GM18505 (cell line): ENCODE results near the gene RNF113B.

Experiments
- ATAC-seq: cut with Tn5 transposase; IDR thresholded peaks from one replicate; pipeline ENCODE4 v1.9.1; 2021; ENCODE audit not compliant: unreplicated experiment
- POLR2A ChIP-seq: IDR thresholded peaks from 4 replicates; pipeline ENCODE4 v1.6.1; 2011; ENCODE audit warnings: borderline replicate concordance; ENCODE audit not compliant: insufficient read depth, insufficient read length; ENCODE audit errors: extremely low read depth

Gene RNF113B

DNA sequence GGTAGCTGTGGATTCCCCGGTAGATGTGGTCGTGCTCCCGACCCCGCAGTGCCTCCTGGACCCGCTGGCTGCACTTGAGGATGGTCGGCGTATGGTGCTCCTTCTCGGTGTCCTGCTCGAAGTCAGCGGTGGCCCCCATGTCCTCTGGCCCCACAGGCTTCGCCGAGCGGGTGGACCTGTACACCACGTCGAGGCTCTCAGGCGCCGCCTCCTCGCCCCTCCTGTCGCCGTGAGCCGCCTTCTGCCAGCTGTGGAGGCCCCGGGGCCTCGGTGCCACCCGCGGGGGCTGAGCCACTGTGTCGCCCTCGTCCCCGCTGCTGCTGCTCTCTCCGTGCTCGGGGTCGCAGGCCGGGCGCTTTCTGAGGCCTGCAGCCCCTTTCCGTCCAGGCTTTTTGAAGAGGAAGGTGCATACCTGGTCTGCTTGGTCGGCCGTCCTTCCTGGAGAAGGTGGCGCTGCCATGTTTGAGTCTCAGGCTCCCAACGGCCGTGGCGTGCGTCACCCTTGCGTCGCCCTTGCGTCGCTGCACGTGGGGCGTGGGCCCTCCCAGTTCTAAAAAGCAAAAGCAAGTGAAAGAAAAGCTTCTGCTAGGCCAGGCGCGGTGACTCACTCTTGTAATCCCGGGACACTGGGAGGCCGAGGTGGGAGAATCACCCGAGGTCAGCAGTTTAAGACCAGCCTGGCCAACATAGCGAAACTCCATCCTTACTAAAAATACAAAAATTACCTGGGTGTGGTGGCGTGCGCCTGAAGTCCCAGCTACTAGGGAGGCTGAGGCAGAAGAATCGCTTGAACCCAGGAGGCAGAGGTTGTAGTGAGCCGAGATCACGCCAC is at the start of gene RNF113B:
Gene RNF113B (minus strand): TSS at position 493 of the 832 bp plus-strand sequence. CDS start 33 bp downstream, at position 460.
- no peak for TF ChIP-seq POLR2A
- ATAC-seq: no peak

GRCh38 chr13:98226496-98226895 is 49.4 kb upstream of the RNF113B start:
- no peak for TF ChIP-seq POLR2A
- ATAC-seq: no peak

DNA sequence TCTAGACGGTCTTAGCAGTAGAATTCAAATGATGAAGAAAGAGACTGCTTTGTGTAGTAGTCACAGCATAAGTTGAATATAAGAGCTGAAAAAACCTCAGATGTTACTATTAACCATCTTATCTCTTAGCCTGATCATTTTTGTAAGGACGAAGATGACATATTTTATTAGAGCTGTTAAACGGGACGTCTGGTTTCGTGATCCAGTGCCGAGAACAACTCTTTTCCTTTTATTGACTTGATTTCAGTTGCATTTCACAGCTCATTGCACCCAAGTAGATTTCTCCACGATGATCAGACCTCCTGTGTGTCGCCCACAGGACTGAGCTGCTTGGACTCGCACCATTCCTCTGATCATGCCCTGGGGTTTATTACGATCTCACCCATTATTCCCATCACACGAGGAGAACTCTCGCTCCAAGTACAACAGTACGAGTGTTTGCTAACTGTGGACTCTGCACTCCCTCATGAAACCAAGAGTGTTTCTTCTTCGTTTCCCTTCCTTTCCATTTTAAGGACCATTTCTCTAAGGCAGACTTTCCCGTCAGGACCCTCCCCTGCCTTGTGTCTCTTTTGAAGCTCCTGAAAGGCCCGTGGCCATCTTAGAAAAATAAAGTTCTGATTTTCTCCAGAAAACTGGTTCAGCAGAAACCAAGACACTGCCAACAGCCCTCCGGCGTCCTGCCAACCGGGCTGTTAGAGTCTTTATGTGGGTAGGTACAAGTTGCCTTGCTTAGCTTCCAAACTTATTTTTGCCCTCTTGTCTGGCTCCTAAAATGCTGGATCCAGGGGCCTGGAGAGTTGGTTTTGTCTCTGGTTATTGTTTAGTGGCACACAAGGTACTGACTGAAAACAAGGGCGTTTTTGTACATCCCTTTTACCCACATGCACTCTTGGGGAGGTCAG is 48.2 kb upstream of the RNF113B start:
- TF ChIP-seq POLR2A: no peak
- ATAC-seq: no peak

DNA sequence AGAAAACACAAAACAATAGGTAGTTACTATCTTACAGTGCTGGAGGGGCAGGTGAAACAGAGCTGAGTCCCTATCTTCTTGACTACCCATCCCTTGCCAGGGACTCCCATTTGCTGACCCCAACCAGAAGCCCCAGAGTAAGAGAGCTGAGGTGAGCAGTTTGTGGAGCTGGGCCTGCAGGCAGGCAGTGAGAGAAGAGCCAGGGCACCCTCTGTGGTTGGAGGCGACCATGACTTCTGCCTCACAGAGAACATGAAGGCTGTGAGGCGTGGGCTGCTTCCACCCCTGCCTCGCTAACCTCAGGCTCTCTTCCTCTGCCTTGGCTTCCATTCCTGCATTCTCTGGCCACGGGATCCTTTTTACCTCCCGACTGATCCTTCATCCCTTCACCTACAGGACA is 47.5 kb upstream of the RNF113B start:
- no peak for ATAC-seq
- no peak for TF ChIP-seq POLR2A

DNA sequence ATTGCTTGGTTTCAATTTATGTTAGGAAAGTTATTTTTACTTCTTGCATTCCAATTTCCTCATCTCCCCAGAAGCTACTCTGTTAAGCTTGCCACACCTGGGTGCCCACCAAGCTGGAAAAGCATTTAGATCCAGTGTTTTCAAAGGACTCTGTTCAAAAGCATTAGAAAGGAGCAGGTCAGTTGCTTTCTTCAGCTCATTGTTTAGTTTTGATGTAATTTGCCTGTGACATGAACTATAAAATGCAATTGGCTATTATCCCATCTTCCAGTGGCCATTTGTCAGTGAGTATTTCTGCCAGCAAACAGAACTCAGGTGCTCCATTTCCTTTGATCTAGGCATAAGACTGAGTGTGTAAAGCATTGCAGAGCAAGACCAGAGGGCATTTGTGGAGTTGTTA is 46.7 kb upstream of the RNF113B start:
- no peak for ATAC-seq
- TF ChIP-seq POLR2A: no peak

- no peak for TF ChIP-seq POLR2A
- no peak for ATAC-seq
Measured at GRCh38 chr13:98222816-98223215, 45.7 kb upstream of the RNF113B start.

DNA sequence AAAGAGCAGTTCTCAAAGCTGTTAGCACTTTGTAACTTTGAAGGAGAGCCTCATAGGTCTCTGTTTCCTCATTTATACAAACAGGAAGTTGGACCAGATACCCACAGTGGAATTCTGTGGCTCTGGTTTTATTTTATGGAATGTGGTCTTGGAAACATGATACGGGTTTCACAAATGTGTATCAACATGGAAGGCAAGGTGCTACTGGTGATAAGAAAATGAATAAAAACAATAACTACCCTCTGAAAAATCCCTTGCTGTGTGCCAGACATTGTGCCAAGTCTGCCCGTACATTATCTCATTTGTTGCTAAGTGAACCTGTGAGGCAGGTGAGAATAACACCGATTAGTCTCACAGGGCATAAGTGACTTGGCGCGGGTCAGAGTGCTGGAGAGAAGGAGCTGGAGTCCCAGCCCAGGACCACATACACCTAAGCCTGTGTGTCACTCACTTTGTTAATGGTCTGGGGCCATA is 45.0 kb upstream of the RNF113B start:
- no peak for TF ChIP-seq POLR2A
- ATAC-seq: no peak

DNA sequence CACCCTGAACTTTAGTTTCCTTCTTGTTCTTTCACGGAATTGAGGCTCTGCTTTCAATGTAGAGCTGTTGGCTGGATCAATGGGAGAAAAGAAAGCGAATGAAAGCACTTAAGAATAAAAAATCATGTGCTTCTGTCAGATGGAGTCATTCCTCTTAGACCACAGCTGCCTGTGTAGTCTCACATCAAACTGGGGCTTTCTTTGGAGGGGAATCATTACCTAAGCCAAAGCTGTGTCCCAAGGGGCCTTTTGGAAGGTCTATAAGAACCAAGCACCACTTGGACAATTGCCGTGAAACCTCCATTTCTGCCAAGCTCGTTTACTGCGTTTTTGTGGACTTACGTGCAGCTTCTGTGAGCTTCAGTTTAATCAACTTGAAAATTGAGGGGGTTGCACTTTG is 44.2 kb upstream of the RNF113B start:
- no peak for ATAC-seq
- no peak for TF ChIP-seq POLR2A

DNA sequence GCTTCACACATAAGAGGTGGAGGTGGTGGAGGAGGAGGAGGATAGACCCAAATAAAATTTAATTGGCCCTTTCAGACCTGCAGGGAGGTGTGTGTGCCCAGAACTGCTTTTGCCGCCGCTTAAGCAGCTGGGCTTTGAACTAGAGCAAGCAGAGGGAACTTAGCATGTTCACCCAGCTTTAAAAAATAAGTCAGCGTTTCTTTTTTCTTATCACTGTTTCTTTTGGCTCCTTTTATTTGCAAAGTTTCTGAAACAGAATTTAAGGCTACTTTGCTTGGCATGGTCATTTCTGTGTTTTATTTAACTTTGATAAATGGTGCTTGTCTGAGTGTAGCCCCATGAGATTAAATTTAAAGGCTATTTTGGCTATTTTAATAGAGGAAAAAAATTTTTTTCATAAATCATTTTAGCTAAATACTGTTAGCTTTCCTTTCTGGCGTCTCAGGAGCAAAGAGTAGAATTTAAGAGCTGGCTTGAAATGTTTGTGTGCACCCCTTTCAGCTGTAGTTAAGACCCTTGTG is 43.3 kb upstream of the RNF113B start:
- no peak for ATAC-seq
- TF ChIP-seq POLR2A: no peak

- no peak for TF ChIP-seq POLR2A
- no peak for ATAC-seq
Measured at GRCh38 chr13:98219685-98220084, 42.6 kb upstream of the RNF113B start.

DNA sequence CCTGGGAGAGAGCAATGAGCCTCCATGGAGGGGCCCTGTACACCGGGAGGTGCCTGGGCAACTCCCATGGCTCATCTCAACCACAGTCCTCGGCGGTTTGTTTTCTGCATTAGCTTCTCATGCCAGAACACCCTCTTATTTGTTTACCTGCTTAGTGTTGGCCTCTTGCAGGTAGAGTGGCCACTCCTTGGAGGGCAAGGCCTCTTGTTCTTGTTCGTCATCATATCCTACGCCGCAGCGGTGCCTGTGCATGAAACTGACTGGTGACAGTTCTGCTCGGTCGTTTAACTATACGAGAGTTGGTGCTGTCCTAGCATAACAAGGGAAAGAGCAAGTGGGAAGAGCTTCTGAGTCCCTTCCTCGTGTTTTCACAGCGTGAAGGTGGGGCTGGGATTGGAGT is 40.5 kb upstream of the RNF113B start:
- ATAC-seq: no peak
- no peak for TF ChIP-seq POLR2A

DNA sequence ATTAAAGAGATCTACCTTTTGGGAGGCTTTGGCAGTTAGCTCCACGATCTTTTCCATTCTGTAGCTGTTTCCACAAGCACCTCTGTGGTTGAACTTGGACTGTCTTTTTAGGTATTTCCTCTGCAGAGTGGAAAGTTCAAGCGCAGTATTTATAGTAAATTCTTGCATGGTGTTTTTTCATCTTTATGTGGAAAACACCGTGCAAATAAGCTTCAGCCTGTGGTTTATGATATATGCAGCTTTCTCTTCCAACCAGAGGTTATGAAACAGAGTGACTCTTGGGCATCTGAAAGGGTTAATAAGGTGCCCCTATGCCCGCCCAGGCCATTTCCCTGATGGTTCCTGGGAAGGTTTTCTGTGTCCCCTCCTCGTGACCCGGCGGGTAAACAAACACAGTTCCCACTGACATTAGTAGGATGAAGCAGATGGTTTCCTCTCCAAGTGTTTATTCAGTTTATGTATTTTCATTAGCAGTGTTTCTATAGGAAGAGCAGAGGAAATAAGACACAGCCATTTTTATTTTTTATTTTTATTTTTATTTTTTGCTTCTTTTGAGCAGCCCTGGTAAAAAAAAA is 39.7 kb upstream of the RNF113B start:
- ATAC-seq: no peak
- TF ChIP-seq POLR2A: no peak

DNA sequence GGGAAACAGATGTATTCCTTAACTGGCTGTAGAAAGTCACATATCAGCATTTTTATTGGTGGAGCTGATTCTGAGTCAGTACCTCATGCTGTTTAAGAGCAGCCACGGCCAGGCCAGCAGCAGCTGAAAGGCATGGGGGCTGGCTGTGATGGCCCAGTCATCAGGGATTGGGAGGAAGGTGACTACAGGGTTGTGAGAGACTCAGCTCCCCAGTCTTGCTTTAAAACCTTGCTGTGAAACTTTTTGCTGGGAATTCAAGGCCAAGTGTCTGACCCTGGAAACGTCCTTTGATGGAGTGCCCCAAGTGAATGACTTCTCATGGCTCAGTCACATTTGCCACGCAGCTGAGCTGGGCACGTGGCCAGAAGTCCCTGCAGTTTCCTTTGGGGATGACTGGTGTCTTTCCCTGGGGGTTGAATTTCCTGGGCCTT is 39.1 kb upstream of the RNF113B start:
- no peak for ATAC-seq
- no peak for TF ChIP-seq POLR2A
